Measurements from ENCODE around the gene RAPGEF1. TPM values are rescaled to one million over a fixed set of nuclear protein-coding genes. Genes with fewer than 3 reads are reported as not detected.

Gene RAPGEF1
- total and polyA plus RNA-seq, 9 of the 15 experiments (the other 6 are each of a cell fraction or from before 2014, with no cell fraction given), result 0.06 to 44.1 (median 19.9) TPM

- Histone ChIP-seq H3K4me3 (no peak overlapping the region), H3K9me1 (ENCODE audit: control insufficient read depth, insufficient read depth, low read length) (no peaks in the 10 kb centered on the region), H2AFZ (ENCODE audit: low read depth, low read length) (no peak overlapping the region), H3K4me2 (ENCODE audit: insufficient read depth, low read length) (no peak overlapping the region), H3K79me2 (ENCODE audit: control insufficient read depth, insufficient read depth, low read length) (no peaks in the 10 kb centered on the region), H3K36me3 (ENCODE audit: control insufficient read depth, insufficient read depth, low read length) (no peaks in the 10 kb centered on the region), H3K9me3 (replicated peaks; ENCODE audit: control insufficient read depth, insufficient read depth, low read depth, low read length) (no peaks in the 10 kb centered on the region), H3K9ac (ENCODE audit: insufficient read depth in 1 of 2, low read depth in 2 of 2, low read length in 2 of 2) (no peak overlapping the region), H4K20me1 (replicated peaks; ENCODE audit: control insufficient read depth, insufficient read depth, low read length) (peaks cover 3% of the 10 kb centered on the region; the same call in 1 of the 2 replicates), H3K4me1 (replicated peaks in 1 of 2; ENCODE audit: control insufficient read depth in 2 of 2, insufficient read depth in 2 of 2, low read length in 2 of 2) (no peaks in the 10 kb centered on the region), H3K27me3 (ENCODE audit: control insufficient read depth in 2 of 2, insufficient read depth in 2 of 2, low read length in 2 of 2) (peaks cover 0 to 40% of the 10 kb centered on the region in 2 experiments; a peak in 2 of 5 replicates), H3K27ac (ENCODE audit: extremely low read depth, low read depth, low read length) (no peak overlapping the region)
- BruUV-seq (replicated peaks), result no TSS peak
- intact Hi-C loops (cut with micrococcal nuclease), result no loop called here
- TF ChIP-seq ZBTB9 (CRISPR knock-in tag; IDR thresholded peaks at IDR 0.05), result no peak
- no peak for TF ChIP-seq PML (IDR thresholded peaks at IDR 0.05; ENCODE audit: low read length)
- no peak for TF ChIP-seq ZNF347 (CRISPR knock-in tag; IDR thresholded peaks at IDR 0.05; ENCODE audit: low read depth)
- TF ChIP-seq TCFL5 (CRISPR knock-in tag; conservative IDR thresholded peaks at IDR 0.05), result no peak
- no peak for TF ChIP-seq KAT2B (IDR thresholded peaks at IDR 0.05; ENCODE audit: low read depth, low read length)
- TF ChIP-seq, protein P1, sequence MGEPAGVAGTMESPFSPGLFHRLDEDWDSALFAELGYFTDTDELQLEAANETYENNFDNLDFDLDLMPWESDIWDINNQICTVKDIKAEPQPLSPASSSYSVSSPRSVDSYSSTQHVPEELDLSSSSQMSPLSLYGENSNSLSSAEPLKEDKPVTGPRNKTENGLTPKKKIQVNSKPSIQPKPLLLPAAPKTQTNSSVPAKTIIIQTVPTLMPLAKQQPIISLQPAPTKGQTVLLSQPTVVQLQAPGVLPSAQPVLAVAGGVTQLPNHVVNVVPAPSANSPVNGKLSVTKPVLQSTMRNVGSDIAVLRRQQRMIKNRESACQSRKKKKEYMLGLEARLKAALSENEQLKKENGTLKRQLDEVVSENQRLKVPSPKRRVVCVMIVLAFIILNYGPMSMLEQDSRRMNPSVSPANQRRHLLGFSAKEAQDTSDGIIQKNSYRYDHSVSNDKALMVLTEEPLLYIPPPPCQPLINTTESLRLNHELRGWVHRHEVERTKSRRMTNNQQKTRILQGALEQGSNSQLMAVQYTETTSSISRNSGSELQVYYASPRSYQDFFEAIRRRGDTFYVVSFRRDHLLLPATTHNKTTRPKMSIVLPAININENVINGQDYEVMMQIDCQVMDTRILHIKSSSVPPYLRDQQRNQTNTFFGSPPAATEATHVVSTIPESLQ (CRISPR knock-in tag; IDR thresholded peaks at IDR 0.05), result no peak
- no peak for TF ChIP-seq PHF21A (IDR thresholded peaks at IDR 0.05; ENCODE audit: borderline replicate concordance, low read depth)
- TF ChIP-seq NR3C1 (CRISPR knock-in tag; IDR thresholded peaks at IDR 0.05), result no peak
- TF ChIP-seq U2AF2 (optimal IDR thresholded peaks at IDR 0.05; ENCODE audit: low read depth, low read length), result no peak
- TF ChIP-seq OTX1 (CRISPR knock-in tag; IDR thresholded peaks at IDR 0.05), result no peak
- no peak for TF ChIP-seq ETV5 (CRISPR knock-in tag; IDR thresholded peaks at IDR 0.05; ENCODE audit: low read depth)
- TF ChIP-seq SMAD3 (CRISPR knock-in tag; conservative IDR thresholded peaks at IDR 0.05), result no peak
- no peak for TF ChIP-seq POLR2A (conservative IDR thresholded peaks at IDR 0.05)
- no peak for TF ChIP-seq CREM (IDR thresholded peaks at IDR 0.05; ENCODE audit: low read depth)
- TF ChIP-seq RERE (CRISPR knock-in tag; IDR thresholded peaks at IDR 0.05; ENCODE audit: borderline replicate concordance), result no peak
- no peak for TF ChIP-seq SREBF1 (IDR thresholded peaks at IDR 0.05; ENCODE audit: borderline replicate concordance, low read depth, low read length)
- ChIA-PET POLR2A (no interaction called here), CTCF (ENCODE audit: low intra/inter-chr PET ratio) (no interaction called here)
- in situ Hi-C loops (cut with MboI), result no loop called here
- ATAC-seq (no peak), FAIRE-seq (no peak), DNase-seq (ENCODE audit: extremely low read depth in 1 of 4, low spot score in 3 of 4) (no peak)
- WGBS (ENCODE audit: insufficient coverage, low coverage, missing lambda C conversion rate), result 0% methylated on average over 3 of the region's 3 CpGs
These were observed 41.2 kb upstream of the RAPGEF1 start for GRCh38 chr9:131781069-131781468.
